GM10248 (cell line): ENCODE results near the gene THBS3.
A peak's percentile ranks its signal among the peaks of the same experiment; 100 is the strongest.
"Not testable (repeated sequence)": the region's sequence is repeated elsewhere in the genome, so short reads cannot be mapped to it uniquely, and the experiment has no call there.

Experiments
- CTCF ChIA-PET: fragments of 300-600 bp; sonication (Branson Sonifier 250); formaldehyde crosslinking; extraction: SDS; loops from one replicate; lab custom pipeline; 2021; ENCODE audit warnings: antibody characterized with exemption; lab: Yijun Ruan, JAX
- POLR2A ChIA-PET: fragments of 350-650 bp; sonication (Branson Sonifier 250); formaldehyde crosslinking; extraction: SDS; loops from one replicate; lab custom pipeline; 2020; ENCODE audit warnings: antibody characterized with exemption; lab: Yijun Ruan, JAX
- DNase-seq: peaks from one replicate; pipeline ENCODE4 v3.0.0; 2012; ENCODE audit errors: extremely low spot score
- TF ChIP-seq, protein P1 (sequence below): IDR thresholded peaks from 2 replicates; pipeline ENCODE4 v1.5.1; 2012; ENCODE audit warnings: mild to moderate bottlenecking, low read depth; ENCODE audit errors: extremely low read depth, missing control alignments, control extremely low read depth

Gene THBS3

DNA sequence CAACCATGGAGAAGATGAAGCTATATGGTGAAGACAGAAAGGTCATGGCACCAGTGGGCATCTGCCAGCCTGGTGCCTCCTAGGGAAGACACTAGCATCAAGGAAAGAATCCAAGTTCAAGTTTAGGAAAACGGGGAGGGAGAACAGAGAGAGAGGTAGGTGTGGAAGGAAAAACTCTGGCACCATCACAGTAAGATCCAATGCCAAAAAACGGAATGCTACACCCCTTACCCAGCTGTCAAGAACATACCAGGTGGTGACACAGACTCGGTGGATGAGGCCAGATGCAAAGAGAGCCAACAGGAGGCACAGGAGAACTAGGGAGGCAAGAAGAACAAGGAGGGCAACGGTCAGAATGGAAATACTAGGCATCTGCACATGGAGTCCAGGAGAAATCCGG is 38.2 kb downstream of the THBS3 start:
- POLR2A ChIA-PET = no interaction called here
- no peak for DNase-seq
- TF ChIP-seq, protein P1, sequence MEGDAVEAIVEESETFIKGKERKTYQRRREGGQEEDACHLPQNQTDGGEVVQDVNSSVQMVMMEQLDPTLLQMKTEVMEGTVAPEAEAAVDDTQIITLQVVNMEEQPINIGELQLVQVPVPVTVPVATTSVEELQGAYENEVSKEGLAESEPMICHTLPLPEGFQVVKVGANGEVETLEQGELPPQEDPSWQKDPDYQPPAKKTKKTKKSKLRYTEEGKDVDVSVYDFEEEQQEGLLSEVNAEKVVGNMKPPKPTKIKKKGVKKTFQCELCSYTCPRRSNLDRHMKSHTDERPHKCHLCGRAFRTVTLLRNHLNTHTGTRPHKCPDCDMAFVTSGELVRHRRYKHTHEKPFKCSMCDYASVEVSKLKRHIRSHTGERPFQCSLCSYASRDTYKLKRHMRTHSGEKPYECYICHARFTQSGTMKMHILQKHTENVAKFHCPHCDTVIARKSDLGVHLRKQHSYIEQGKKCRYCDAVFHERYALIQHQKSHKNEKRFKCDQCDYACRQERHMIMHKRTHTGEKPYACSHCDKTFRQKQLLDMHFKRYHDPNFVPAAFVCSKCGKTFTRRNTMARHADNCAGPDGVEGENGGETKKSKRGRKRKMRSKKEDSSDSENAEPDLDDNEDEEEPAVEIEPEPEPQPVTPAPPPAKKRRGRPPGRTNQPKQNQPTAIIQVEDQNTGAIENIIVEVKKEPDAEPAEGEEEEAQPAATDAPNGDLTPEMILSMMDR = no peak
- CTCF ChIA-PET = interaction anchor here (1.3 to 9.6 kb wide), 7 partner anchors 24 to 84 kb away, joined by 4 to 184 read pairs (median 14); partner anchors contain the start of gene SLC50A1

DNA sequence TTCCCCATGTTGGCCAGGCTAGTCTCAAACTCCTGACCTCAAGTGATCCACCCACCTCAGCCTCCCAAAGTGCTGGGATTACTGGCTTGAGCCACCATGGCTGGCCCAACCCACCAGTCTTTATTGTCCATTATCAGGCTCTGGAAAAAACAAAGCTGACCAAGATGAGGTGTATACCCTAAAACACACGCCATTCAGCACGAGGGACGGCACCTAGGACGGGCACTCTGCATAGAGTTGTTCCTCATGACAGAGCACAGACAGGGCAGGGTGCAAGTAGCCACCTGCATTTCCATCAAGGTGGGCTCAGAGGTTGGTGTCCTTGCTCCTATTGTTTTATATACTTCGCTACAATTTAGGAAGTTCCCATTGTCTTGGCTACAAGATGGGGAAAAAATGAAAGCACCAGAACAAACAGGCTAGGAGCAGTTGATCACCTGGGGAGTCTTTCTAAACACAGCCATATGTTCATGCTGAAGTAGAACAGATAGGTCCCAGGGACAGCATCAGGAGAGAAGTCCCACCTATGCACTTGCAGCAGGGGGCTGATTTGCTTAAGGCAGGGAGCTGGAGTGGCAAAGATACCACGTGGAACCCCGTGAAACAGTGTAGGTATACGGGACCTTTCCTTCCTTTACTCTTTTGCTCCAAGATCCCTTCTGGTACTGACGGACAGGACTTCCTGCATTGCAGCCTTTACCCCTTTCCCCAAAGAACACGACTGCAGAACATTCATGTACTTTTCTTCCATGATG is 39.1 kb downstream of the THBS3 start:
- TF ChIP-seq, protein P1 = no peak
- POLR2A ChIA-PET = no interaction called here
- no peak for DNase-seq
- CTCF ChIA-PET = interaction anchor here (0.9 to 9.6 kb wide), 26 partner anchors 9 to 110 kb away, joined by 3 to 184 read pairs (median 6); partner anchors contain the start of genes DPM3 and SLC50A1

DNA sequence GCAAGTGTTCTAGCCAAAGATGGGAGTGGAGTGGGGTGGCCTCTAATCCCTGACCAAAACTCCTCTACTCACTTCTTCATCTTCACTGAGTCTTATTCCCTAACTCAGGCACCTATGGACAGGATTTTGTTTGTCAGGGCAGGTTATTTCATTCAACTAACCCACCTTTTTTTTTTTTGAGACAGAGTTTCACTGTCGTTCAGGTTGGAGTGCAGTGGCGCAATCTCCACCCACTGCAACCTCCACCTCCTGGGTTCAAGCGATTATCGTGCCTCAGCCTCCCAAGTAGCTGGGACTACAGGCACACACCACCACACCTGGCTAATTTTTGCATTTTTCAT is 39.6 kb downstream of the THBS3 start:
- DNase-seq, POLR2A ChIA-PET: not testable (repeated sequence)
- CTCF ChIA-PET = interaction anchor here (0.6 to 9.6 kb wide), 27 partner anchors 9 to 150 kb away, joined by 3 to 184 read pairs (median 5); partner anchors contain the start of genes DPM3 and SLC50A1

DNA sequence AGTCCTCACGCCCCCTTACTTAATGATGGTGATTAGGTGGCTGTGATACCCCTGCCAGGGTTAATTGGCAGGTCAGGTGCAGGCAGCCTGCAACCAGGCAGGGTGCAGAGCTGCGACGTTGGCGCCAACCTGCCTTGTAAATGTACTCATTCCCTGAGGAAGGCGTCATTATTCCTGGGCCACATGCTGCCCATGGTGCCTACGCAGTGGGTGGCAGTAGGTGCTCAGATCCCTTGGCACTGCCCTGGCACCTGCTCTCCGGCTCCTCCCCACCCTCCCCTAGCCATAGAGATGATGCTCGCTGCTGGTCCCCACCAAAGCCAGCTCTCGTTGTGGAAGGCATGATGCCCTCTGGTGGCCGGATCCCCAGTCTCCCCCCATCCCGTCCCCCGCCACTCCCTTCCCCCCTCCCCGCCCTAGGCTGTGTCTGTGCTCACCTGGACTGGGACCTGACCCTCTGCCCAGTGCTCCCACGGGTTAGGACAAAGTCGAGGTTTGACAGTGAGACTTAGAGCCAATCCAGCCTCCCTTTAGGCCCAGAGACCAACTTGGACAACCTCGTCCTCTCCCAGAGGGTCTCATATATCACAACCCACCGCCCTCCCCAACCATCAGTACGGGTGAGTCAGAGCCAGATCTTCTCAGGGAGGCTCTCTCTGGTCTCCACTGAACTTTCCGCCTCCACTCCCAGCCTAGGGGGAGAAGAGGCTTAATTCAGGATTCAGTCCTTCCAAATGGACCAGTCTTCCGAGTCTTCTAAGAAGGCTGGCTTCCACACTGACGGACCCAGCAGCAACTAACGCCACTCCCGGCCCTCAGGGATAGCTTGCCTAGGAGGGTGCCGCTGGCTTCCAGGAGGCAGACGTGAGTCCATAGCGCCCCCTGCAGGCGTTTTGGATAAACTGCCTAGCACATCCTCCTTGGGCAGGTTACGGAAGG is 40.3 kb downstream of the THBS3 start:
- peak; percentile 84 for DNase-seq
- ChIA-PET POLR2A (no interaction called here), CTCF (interaction anchor here (0.5 to 9.6 kb wide), 33 partner anchors 10 to 150 kb away, joined by 3 to 184 read pairs (median 4); partner anchors contain the start of genes DCST1, DCST2, DPM3 and SLC50A1)
- TF ChIP-seq, protein P1 = peak; percentile 92

DNA sequence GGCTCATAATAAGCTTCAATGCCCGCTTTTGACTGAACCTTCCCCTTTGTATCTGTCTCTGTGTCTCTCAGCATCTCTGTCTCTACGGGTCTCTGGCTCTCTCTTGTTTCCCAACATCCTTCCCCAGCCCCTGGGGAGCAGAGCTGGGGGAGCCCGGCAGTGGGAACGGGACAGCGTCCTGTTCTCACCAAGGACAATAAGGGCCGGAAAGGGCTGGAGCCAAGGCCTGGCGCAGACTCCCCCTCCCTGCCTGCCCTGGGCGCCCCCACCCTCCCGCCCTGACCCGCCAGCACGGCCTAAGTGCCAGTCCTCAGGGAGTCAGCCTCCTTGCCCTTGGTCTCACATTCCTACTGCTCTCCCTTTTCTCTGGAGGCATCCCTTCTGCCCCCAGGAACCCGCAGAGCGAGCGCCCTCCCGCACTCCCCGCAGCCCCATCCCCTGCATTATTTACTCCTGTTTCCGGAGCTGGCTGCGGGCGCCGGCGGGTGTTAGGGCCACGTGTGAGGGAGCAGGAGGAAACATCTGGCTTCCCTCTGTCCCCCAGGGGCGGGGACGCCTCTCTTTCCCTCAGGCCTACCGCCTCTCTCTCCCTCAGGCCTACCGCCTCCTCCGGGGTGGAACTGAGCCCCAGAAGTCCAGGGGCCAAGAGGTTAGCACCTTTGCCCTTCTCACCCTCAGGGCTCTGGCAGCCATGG is 41.1 kb downstream of the THBS3 start:
- TF ChIP-seq, protein P1 = no peak
- DNase-seq = no peak
- ChIA-PET CTCF (interaction anchor here (0.5 to 9.6 kb wide), 21 partner anchors 11 to 429 kb away, joined by 3 to 184 read pairs (median 7); partner anchors contain the start of gene SLC50A1), POLR2A (no interaction called here)

DNA sequence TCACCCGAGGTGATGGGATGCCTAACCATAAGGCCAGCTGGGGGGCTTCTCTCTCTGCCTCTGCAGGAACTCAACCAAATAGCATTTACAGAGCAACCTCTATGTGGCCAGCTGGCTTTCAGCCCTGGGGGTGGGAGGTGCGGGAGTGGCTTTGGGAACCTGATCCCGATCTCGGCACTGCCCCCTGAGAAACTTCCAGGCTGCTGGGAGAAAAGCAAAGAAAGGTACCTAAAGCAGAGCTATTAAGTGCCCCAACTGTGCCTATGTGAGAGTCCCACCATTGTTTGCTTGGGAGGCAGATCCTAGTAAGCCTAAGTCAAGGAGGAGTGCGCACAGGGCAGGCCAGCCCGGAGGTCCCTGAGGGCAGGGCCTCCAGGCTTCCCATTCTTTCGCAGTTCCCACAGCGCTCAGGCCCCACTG is 41.6 kb downstream of the THBS3 start:
- TF ChIP-seq, protein P1 = no peak
- ChIA-PET CTCF (interaction anchor here (1.0 to 9.6 kb wide), 9 partner anchors 18 to 430 kb away, joined by 3 to 184 read pairs (median 14); no protein-coding TSS in a partner anchor), POLR2A (interaction anchor here (0.6 kb wide), 1 partner anchor 19 kb away, joined by 3 read pairs; no protein-coding TSS in a partner anchor)
- DNase-seq = no peak

DNA sequence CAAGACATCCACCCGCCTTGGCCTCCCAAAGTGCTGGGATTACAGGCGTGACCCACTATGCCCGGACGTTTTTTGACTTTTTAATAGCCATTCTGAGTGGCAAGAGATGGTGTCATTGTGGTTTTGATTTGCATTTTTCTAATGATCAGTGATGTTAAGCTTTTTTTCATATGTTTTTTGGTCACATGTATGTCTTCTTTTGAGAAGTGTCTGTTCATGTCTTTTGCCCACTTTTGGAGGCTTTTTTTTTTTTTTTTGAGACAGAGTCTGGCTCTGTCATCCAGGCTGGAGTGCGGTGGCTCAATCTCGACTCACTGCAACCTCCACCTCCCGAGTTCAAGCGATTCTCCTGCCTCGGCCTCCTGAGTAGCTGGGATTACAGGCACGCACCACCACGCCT is 43.1 kb downstream of the THBS3 start:
- POLR2A ChIA-PET = interaction anchor here (0.6 kb wide), 1 partner anchor 73 kb away, joined by 4 read pairs; no protein-coding TSS in a partner anchor
- DNase-seq = not testable (repeated sequence)
- CTCF ChIA-PET = interaction anchor here (2.4 to 9.6 kb wide), 4 partner anchors 9 to 79 kb away, joined by 10 to 184 read pairs (median 25); partner anchors contain the start of genes KRTCAP2 and TRIM46

DNA sequence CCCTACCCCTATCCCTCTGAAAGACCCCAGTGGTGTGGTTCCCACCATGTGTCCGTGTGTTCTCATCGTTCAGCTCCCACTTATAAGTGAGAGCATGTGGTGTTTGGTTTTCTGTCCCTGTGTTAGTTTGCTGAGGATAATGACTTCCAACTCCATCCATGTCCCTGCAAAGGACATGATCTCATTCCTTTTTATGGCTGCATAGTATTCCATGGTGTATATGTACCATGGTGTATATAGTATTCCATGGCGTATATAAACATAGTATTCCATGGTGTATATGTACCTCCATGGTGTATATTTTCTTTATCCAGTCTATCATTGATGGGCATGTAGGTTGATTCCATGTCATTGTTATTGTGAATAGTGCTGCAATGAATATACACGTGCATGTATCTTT is 43.9 kb downstream of the THBS3 start:
- CTCF ChIA-PET = interaction anchor here (2.4 to 9.6 kb wide), 3 partner anchors 10 to 78 kb away, joined by 10 to 184 read pairs (median 21); partner anchors contain the start of genes KRTCAP2 and TRIM46
- DNase-seq, POLR2A ChIA-PET: not testable (repeated sequence)

DNA sequence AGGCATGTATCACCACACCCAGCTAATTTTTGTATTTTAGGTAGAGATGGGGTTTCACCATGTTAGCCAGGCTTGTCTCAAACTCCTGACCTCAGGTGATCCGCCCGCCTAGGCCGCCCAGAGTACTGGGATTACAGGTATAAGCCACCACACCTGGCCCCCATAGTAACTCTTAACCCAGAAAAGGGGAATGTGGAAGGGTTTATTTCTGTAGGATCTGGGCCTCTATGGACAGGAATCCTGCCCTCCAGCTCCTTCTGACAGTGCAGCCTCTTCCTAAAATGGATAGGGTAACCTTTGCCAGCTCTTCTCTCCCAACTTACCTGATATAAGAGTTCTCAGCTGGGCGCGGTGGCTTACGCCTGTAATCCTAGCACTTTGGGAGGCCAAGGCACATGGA is 45.1 kb downstream of the THBS3 start:
- ChIA-PET POLR2A (interaction anchor here (0.7 kb wide), 1 partner anchor 71 kb away, joined by 7 read pairs; no protein-coding TSS in a partner anchor), CTCF (interaction anchor here (2.4 to 9.6 kb wide), 3 partner anchors 11 to 77 kb away, joined by 10 to 184 read pairs (median 21); partner anchors contain the start of genes KRTCAP2 and TRIM46)
- not testable (repeated sequence) for DNase-seq
